HL-60 (cell line): ENCODE results near the gene TMEM127.

Experiments
- GABPA ChIP-seq: IDR thresholded peaks from 2 replicates; pipeline ENCODE4 v1.6.1; 2012; ENCODE audit warnings: low read depth
- POLR2AphosphoS5 ChIP-seq: IDR thresholded peaks from 2 replicates; pipeline ENCODE4 v1.6.1; 2012; ENCODE audit warnings: low read depth
- SPI1 ChIP-seq: IDR thresholded peaks from 2 replicates; pipeline ENCODE4 v1.6.1; 2012; ENCODE audit warnings: low read depth, mild to moderate bottlenecking, borderline replicate concordance
- TF ChIP-seq, protein P1 (sequence below): IDR thresholded peaks from one replicate; pipeline ENCODE4 v1.5.1; 2011; ENCODE audit warnings: low read length, control low read depth, inconsistent platforms; ENCODE audit not compliant: insufficient read depth
- TF ChIP-seq, protein P2 (sequence below): IDR thresholded peaks from 2 replicates; pipeline ENCODE4 v1.6.1; 2012; ENCODE audit warnings: low read depth; ENCODE audit not compliant: insufficient replicate concordance

DNA sequence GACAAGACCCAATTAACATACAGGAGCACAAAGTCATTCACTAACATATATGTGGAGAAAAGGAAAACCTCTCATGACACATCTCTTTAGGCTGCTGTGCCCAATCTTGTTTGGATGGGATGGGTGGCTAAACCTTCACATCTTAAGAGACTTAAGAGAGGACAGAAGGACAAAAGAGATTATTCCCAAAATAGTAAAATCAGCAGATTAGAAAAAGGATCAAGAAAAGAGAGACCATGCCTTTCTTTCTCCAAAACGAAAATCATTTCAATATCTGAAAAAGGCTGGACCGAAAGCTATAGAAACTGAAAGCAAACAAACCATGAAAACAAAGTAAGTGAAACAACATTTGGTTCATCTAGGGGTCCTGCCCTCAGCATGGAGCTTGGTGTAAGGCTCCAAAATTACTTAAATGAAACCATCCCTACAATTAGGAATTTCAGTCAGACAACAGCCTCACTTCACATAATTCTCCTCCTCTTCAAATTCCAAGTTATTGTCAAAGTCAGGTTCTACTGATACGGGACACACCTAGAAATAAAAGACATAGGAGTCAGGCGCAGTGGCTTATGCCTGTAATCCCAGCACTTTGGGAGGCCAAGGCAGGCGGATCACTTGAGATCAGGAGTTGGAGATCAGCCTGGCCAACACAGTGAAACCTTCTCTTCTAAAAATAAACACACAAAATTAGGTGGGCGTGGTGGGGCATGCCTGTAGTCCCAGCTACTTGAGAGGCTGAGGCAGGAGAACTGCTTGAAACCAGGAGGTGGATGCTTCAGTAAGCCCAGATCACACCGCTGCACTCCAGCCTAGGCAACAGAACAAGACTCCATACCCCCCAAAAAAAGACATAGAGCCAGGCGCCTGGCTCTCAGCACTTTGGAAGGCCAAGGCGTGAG lies 62.4 kb downstream of the TMEM127 start:
- TF ChIP-seq, protein P1, sequence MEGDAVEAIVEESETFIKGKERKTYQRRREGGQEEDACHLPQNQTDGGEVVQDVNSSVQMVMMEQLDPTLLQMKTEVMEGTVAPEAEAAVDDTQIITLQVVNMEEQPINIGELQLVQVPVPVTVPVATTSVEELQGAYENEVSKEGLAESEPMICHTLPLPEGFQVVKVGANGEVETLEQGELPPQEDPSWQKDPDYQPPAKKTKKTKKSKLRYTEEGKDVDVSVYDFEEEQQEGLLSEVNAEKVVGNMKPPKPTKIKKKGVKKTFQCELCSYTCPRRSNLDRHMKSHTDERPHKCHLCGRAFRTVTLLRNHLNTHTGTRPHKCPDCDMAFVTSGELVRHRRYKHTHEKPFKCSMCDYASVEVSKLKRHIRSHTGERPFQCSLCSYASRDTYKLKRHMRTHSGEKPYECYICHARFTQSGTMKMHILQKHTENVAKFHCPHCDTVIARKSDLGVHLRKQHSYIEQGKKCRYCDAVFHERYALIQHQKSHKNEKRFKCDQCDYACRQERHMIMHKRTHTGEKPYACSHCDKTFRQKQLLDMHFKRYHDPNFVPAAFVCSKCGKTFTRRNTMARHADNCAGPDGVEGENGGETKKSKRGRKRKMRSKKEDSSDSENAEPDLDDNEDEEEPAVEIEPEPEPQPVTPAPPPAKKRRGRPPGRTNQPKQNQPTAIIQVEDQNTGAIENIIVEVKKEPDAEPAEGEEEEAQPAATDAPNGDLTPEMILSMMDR: no peak
- TF ChIP-seq GABPA: no peak
- no peak for TF ChIP-seq POLR2AphosphoS5
- TF ChIP-seq, protein P2, sequence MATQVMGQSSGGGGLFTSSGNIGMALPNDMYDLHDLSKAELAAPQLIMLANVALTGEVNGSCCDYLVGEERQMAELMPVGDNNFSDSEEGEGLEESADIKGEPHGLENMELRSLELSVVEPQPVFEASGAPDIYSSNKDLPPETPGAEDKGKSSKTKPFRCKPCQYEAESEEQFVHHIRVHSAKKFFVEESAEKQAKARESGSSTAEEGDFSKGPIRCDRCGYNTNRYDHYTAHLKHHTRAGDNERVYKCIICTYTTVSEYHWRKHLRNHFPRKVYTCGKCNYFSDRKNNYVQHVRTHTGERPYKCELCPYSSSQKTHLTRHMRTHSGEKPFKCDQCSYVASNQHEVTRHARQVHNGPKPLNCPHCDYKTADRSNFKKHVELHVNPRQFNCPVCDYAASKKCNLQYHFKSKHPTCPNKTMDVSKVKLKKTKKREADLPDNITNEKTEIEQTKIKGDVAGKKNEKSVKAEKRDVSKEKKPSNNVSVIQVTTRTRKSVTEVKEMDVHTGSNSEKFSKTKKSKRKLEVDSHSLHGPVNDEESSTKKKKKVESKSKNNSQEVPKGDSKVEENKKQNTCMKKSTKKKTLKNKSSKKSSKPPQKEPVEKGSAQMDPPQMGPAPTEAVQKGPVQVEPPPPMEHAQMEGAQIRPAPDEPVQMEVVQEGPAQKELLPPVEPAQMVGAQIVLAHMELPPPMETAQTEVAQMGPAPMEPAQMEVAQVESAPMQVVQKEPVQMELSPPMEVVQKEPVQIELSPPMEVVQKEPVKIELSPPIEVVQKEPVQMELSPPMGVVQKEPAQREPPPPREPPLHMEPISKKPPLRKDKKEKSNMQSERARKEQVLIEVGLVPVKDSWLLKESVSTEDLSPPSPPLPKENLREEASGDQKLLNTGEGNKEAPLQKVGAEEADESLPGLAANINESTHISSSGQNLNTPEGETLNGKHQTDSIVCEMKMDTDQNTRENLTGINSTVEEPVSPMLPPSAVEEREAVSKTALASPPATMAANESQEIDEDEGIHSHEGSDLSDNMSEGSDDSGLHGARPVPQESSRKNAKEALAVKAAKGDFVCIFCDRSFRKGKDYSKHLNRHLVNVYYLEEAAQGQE: no peak
- TF ChIP-seq SPI1: no peak
